NT2/D1 (cell line): ENCODE results near the gene SSBP2.

ENCODE experiments used
- DNase-seq: peaks from one replicate; pipeline ENCODE4 v3.0.0-alpha.2; 2011; ENCODE audit warnings: low read depth, low spot score
- H3K27me3 ChIP-seq: 2 replicates; pipeline ENCODE4 v1.6.0; 2011; ENCODE audit warnings: mild to moderate bottlenecking; ENCODE audit not compliant: insufficient read length, insufficient read depth
- H3K36me3 ChIP-seq: 2 replicates; pipeline ENCODE4 v1.6.1; 2011; ENCODE audit warnings: mild to moderate bottlenecking, low read length, mixed read lengths; ENCODE audit not compliant: insufficient read depth, insufficient read length
- H3K4me1 ChIP-seq: 2 replicates; pipeline ENCODE4 v1.5.1; 2011; ENCODE audit not compliant: insufficient read depth, insufficient read length
- H3K4me3 ChIP-seq: 2 replicates; pipeline ENCODE4 v1.5.1; 2011; ENCODE audit warnings: low read depth; ENCODE audit not compliant: insufficient read length
- H3K9ac ChIP-seq: 2 replicates; pipeline ENCODE4 v1.6.0; 2011; ENCODE audit warnings: low read depth; ENCODE audit not compliant: insufficient read length
- H3K9me3 ChIP-seq: 2 replicates; pipeline ENCODE4 v1.5.1; 2011; ENCODE audit warnings: mild to moderate bottlenecking, low read length; ENCODE audit not compliant: insufficient read depth
- SUZ12 ChIP-seq: IDR thresholded peaks from 2 replicates; pipeline ENCODE4 v1.6.1; 2011; ENCODE audit not compliant: insufficient read length, insufficient read depth; ENCODE audit errors: extremely low read depth
- YY1 ChIP-seq: IDR thresholded peaks from 2 replicates; pipeline ENCODE4 v1.6.1; 2011; ENCODE audit not compliant: insufficient read length, insufficient read depth
- ZNF274 ChIP-seq: IDR thresholded peaks from 2 replicates; pipeline ENCODE4 v1.6.1; 2011; ENCODE audit warnings: mild to moderate bottlenecking, low read depth, low read length

Gene SSBP2

GRCh38 chr5:81786991-81787390, 36.1 kb upstream of the SSBP2 start:
- H3K27me3 ChIP-seq = no peaks in the 10 kb centered on the region
- no peak overlapping the region for H3K4me3 ChIP-seq
- no peak for DNase-seq
- H3K36me3 ChIP-seq = no peaks in the 10 kb centered on the region
- TF ChIP-seq SUZ12 (no peak), YY1 (no peak)
- H3K9ac ChIP-seq = no peak overlapping the region
- H3K9me3 ChIP-seq = no peaks in the 10 kb centered on the region
- no peaks in the 10 kb centered on the region for H3K4me1 ChIP-seq

GRCh38 chr5:81786496-81786895, 35.6 kb upstream of the SSBP2 start:
- TF ChIP-seq YY1 (no peak), SUZ12 (no peak), ZNF274 (no peak)
- no peak for DNase-seq
- H3K4me1 ChIP-seq = no peaks in the 10 kb centered on the region

GRCh38 chr5:81785322-81785721, 34.4 kb upstream of the SSBP2 start:
- no peak for DNase-seq
- no peak for TF ChIP-seq YY1
- TF ChIP-seq ZNF274 = no peak
- TF ChIP-seq SUZ12 = no peak
- Histone ChIP-seq H3K9me3 (no peaks in the 10 kb centered on the region), H3K4me1 (no peaks in the 10 kb centered on the region), H3K36me3 (no peaks in the 10 kb centered on the region), H3K9ac (no peak overlapping the region), H3K4me3 (no peak overlapping the region), H3K27me3 (no peaks in the 10 kb centered on the region)

More at GRCh38 chr5:81786496-81786895, 35.6 kb upstream of the SSBP2 start:
- no peaks in the 10 kb centered on the region for H3K27me3 ChIP-seq
- no peak overlapping the region for H3K4me3 ChIP-seq
- no peak overlapping the region for H3K9ac ChIP-seq
- no peaks in the 10 kb centered on the region for H3K9me3 ChIP-seq
- H3K36me3 ChIP-seq = no peaks in the 10 kb centered on the region

- TF ChIP-seq SUZ12 = no peak
- DNase-seq = no peak
- Histone ChIP-seq H3K36me3 (no peaks in the 10 kb centered on the region), H3K27me3 (no peaks in the 10 kb centered on the region), H3K9me3 (no peaks in the 10 kb centered on the region), H3K9ac (no peak overlapping the region), H3K4me3 (no peak overlapping the region), H3K4me1 (no peaks in the 10 kb centered on the region)
These were observed 32.5 kb upstream of the SSBP2 start for GRCh38 chr5:81783401-81783800.

- no peak overlapping the region for H3K4me3 ChIP-seq
- H3K27me3 ChIP-seq = no peaks in the 10 kb centered on the region
- H3K9ac ChIP-seq = no peak overlapping the region
- H3K36me3 ChIP-seq = no peaks in the 10 kb centered on the region
- DNase-seq = no peak
- H3K4me1 ChIP-seq = no peaks in the 10 kb centered on the region
- no peak for TF ChIP-seq ZNF274
- TF ChIP-seq SUZ12 = no peak
- TF ChIP-seq YY1 = no peak
- no peaks in the 10 kb centered on the region for H3K9me3 ChIP-seq
These were observed 31.9 kb upstream of the SSBP2 start for GRCh38 chr5:81782811-81783210.

GRCh38 chr5:81779916-81780266, 29.0 kb upstream of the SSBP2 start:
- DNase-seq = no peak
- H3K9me3 ChIP-seq = no peaks in the 10 kb centered on the region
- no peak overlapping the region for H3K9ac ChIP-seq
- no peak overlapping the region for H3K4me3 ChIP-seq
- H3K27me3 ChIP-seq = no peaks in the 10 kb centered on the region
- no peaks in the 10 kb centered on the region for H3K4me1 ChIP-seq
- TF ChIP-seq SUZ12 (no peak), ZNF274 (no peak), YY1 (no peak)
- H3K36me3 ChIP-seq = no peaks in the 10 kb centered on the region

GRCh38 chr5:81779125-81779915, 28.4 kb upstream of the SSBP2 start:
- DNase-seq = no peak
- Histone ChIP-seq H3K9ac (no peak overlapping the region), H3K36me3 (no peaks in the 10 kb centered on the region), H3K4me1 (no peaks in the 10 kb centered on the region), H3K9me3 (no peaks in the 10 kb centered on the region), H3K27me3 (no peaks in the 10 kb centered on the region), H3K4me3 (no peak overlapping the region)
- TF ChIP-seq ZNF274 = no peak
- no peak for TF ChIP-seq SUZ12
- TF ChIP-seq YY1 = no peak

GRCh38 chr5:81778642-81779041, 27.7 kb upstream of the SSBP2 start:
- TF ChIP-seq ZNF274 = no peak
- TF ChIP-seq SUZ12 = no peak
- TF ChIP-seq YY1 = no peak
- no peaks in the 10 kb centered on the region for H3K27me3 ChIP-seq
- DNase-seq = no peak
- H3K4me1 ChIP-seq = no peaks in the 10 kb centered on the region
- H3K36me3 ChIP-seq = no peaks in the 10 kb centered on the region
- no peaks in the 10 kb centered on the region for H3K9me3 ChIP-seq
- H3K4me3 ChIP-seq = no peak overlapping the region
- no peak overlapping the region for H3K9ac ChIP-seq
